ENCODE measurements around the gene IFIT1B. TPM values are rescaled to one million over a fixed set of nuclear protein-coding genes. Genes with fewer than 3 reads are reported as not detected.

The IFIT1B gene
- total RNA-seq, 2 experiments from 2014 or later = 0.11 to 0.14 TPM

- Histone ChIP-seq H3K4me3 (ENCODE audit: low read length) (no peak overlapping the region), H3K27ac (ENCODE audit: low read depth in 1 of 2, low read length in 2 of 2) (no peak overlapping the region), H3K4me1 (ENCODE audit: insufficient read depth, low read length) (peaks cover 57% of the 10 kb centered on the region), H3K27me3 (ENCODE audit: control insufficient read depth in 1 of 2, insufficient read depth in 2 of 2, low read length in 2 of 2) (no peaks in the 10 kb centered on the region), H3K9me3 (ENCODE audit: control insufficient read depth in 1 of 2, insufficient read depth in 1 of 2, low read length in 2 of 2) (no peaks in the 10 kb centered on the region), H3K36me3 (ENCODE audit: insufficient read depth, low read length) (peaks cover 6% of the 10 kb centered on the region)
- Mint-ChIP-seq H3K4me3 (no peak overlapping the region), H3K4me1 (ENCODE audit: low read depth) (peaks cover 65% of the 10 kb centered on the region), H3K27ac (peak overlapping the region; percentile 61), H3K36me3 (ENCODE audit: low read depth) (peaks cover 33% of the 10 kb centered on the region), H3K9me3 (no peaks in the 10 kb centered on the region), H3K27me3 (no peaks in the 10 kb centered on the region)
- ATAC-seq (ENCODE audit: poor library complexity) (no peak), DNase-seq (peak in 2 of 14 experiments; percentile 39 to 48)
- intact Hi-C loops (cut with DNase I, micrococcal nuclease) = loop anchor here in 1 of 2 experiments (5.0 kb wide), 1 partner anchor 77 kb away; the partner anchor contains the start of gene IFIT5
- CTCF ChIA-PET = interaction anchor here (1.0 kb wide), 1 partner anchor 34 kb away, joined by 3 read pairs; no protein-coding TSS in a partner anchor
- TF ChIP-seq CTCF (IDR thresholded peaks at IDR 0.05) = no peak
- POLR2A ChIA-PET = no interaction called here
Measured at GRCh38 chr10:89335226-89335625, 42.6 kb upstream of the IFIT1B start.

GRCh38 chr10:89336241-89336640 lies 41.6 kb upstream of the IFIT1B start:
- Mint-ChIP-seq H3K27ac (peak overlapping the region; percentile 43), H3K27me3 (no peaks in the 10 kb centered on the region), H3K4me1 (ENCODE audit: low read depth) (peaks cover 57% of the 10 kb centered on the region), H3K4me3 (peak overlapping the region; percentile 51), H3K9me3 (no peaks in the 10 kb centered on the region), H3K36me3 (ENCODE audit: low read depth) (peaks cover 41% of the 10 kb centered on the region)
- peaks cover 6% of the 10 kb centered on the region for H3K36me3 ChIP-seq (ENCODE audit: insufficient read depth, low read length)
- intact Hi-C loops (cut with DNase I, micrococcal nuclease) = loop anchor here in 1 of 2 experiments (5.0 kb wide), 1 partner anchor 76 kb away; the partner anchor contains the start of gene IFIT5
- no peaks in the 10 kb centered on the region for H3K27me3 ChIP-seq (ENCODE audit: control insufficient read depth in 1 of 2, insufficient read depth in 2 of 2, low read length in 2 of 2)
- ATAC-seq (ENCODE audit: poor library complexity) = no peak
- no peaks in the 10 kb centered on the region for H3K9me3 ChIP-seq (ENCODE audit: control insufficient read depth in 1 of 2, insufficient read depth in 1 of 2, low read length in 2 of 2)
- no peak overlapping the region for H3K4me3 ChIP-seq (ENCODE audit: low read length)
- H3K4me1 ChIP-seq (ENCODE audit: insufficient read depth, low read length) = peaks cover 48% of the 10 kb centered on the region
- ChIA-PET POLR2A (no interaction called here), CTCF (no interaction called here)
- TF ChIP-seq CTCF (IDR thresholded peaks at IDR 0.05) = no peak
- DNase-seq = no peak
- H3K27ac ChIP-seq (ENCODE audit: low read depth in 1 of 2, low read length in 2 of 2) = no peak overlapping the region

- no peak for TF ChIP-seq CTCF (IDR thresholded peaks at IDR 0.05)
- no peaks in the 10 kb centered on the region for H3K9me3 Mint-ChIP-seq
- H3K27me3 Mint-ChIP-seq = no peaks in the 10 kb centered on the region
- Histone ChIP-seq H3K4me1 (ENCODE audit: insufficient read depth, low read length) (peaks cover 38% of the 10 kb centered on the region), H3K4me3 (ENCODE audit: low read length) (no peak overlapping the region), H3K9me3 (ENCODE audit: control insufficient read depth in 1 of 2, insufficient read depth in 1 of 2, low read length in 2 of 2) (no peaks in the 10 kb centered on the region), H3K27ac (ENCODE audit: low read depth in 1 of 2, low read length in 2 of 2) (no peak overlapping the region), H3K27me3 (ENCODE audit: control insufficient read depth in 1 of 2, insufficient read depth in 2 of 2, low read length in 2 of 2) (no peaks in the 10 kb centered on the region), H3K36me3 (ENCODE audit: insufficient read depth, low read length) (peaks cover 6% of the 10 kb centered on the region)
- H3K36me3 Mint-ChIP-seq (ENCODE audit: low read depth) = peaks cover 41% of the 10 kb centered on the region
- DNase-seq = peak in 7 of 14 experiments; percentile 14 to 68 (median 53)
- H3K4me3 Mint-ChIP-seq = peak overlapping the region; percentile 35
- H3K27ac Mint-ChIP-seq = peak overlapping the region; percentile 48
- peak; percentile 8 for ATAC-seq (ENCODE audit: poor library complexity)
- intact Hi-C loops (cut with DNase I, micrococcal nuclease) = loop anchor here in 1 of 2 experiments (5.0 kb wide), 1 partner anchor 75 kb away; the partner anchor contains the start of gene IFIT5
- POLR2A ChIA-PET = interaction anchor here (0.5 to 1.7 kb wide), 4 partner anchors 8 to 54 kb away, joined by 3 to 7 read pairs (median 4); partner anchors contain the start of genes IFIT1 and IFIT2
- peaks cover 50% of the 10 kb centered on the region for H3K4me1 Mint-ChIP-seq (ENCODE audit: low read depth)
- CTCF ChIA-PET = interaction anchor here (0.8 to 1.0 kb wide), 3 partner anchors 32 to 51 kb away, joined by 3 read pairs; partner anchors contain the start of gene IFIT2
Measured at GRCh38 chr10:89337484-89337883, 40.4 kb upstream of the IFIT1B start.

Measured in CD4-positive, alpha-beta T cell (primary cell).